ENCODE data around the gene SPRR2G.

SPRR2G gene

GRCh38 chr1:153178922-153179321, 28.2 kb upstream of the SPRR2G start:
- TF ChIP-seq CTCF (IDR thresholded peaks at IDR 0.05; ENCODE audit: borderline replicate concordance, insufficient read depth, low read depth, low read length): no peak
- H3K4me3 ChIP-seq (ENCODE audit: low read depth, low read length): no peak overlapping the region

- H3K4me3 ChIP-seq (ENCODE audit: low read depth, low read length): no peak overlapping the region
- no peak for TF ChIP-seq CTCF (IDR thresholded peaks at IDR 0.05; ENCODE audit: borderline replicate concordance, insufficient read depth, low read depth, low read length)
Measured at GRCh38 chr1:153174624-153175023, 23.9 kb upstream of the SPRR2G start.

GRCh38 chr1:153168686-153169085, 18.0 kb upstream of the SPRR2G start:
- TF ChIP-seq CTCF (IDR thresholded peaks at IDR 0.05; ENCODE audit: borderline replicate concordance, insufficient read depth, low read depth, low read length): no peak
- H3K4me3 ChIP-seq (ENCODE audit: low read depth, low read length): no peak overlapping the region

- H3K4me3 ChIP-seq (ENCODE audit: low read depth, low read length): no peak overlapping the region
- no peak for TF ChIP-seq CTCF (IDR thresholded peaks at IDR 0.05; ENCODE audit: borderline replicate concordance, insufficient read depth, low read depth, low read length)
Measured at GRCh38 chr1:153155541-153155940, 4.9 kb upstream of the SPRR2G start.

- no peak overlapping the region for H3K4me3 ChIP-seq (ENCODE audit: low read depth, low read length)
- no peak for TF ChIP-seq CTCF (IDR thresholded peaks at IDR 0.05; ENCODE audit: borderline replicate concordance, insufficient read depth, low read depth, low read length)
Measured at GRCh38 chr1:153152481-153152880, 1.8 kb upstream of the SPRR2G start.

- no peak overlapping the region for H3K4me3 ChIP-seq (ENCODE audit: low read depth, low read length)
- TF ChIP-seq CTCF (IDR thresholded peaks at IDR 0.05; ENCODE audit: borderline replicate concordance, insufficient read depth, low read depth, low read length): no peak
Measured at GRCh38 chr1:153141377-153141776, 9.3 kb downstream of the SPRR2G start.

GRCh38 chr1:153140484-153140883, 10.2 kb downstream of the SPRR2G start:
- TF ChIP-seq CTCF (IDR thresholded peaks at IDR 0.05; ENCODE audit: borderline replicate concordance, insufficient read depth, low read depth, low read length): no peak
- no peak overlapping the region for H3K4me3 ChIP-seq (ENCODE audit: low read depth, low read length)
